NK-92 (cell line): ENCODE data around the gene MEGF11.
"Not testable (repeated sequence)": the region's sequence is repeated elsewhere in the genome, so short reads cannot be mapped to it uniquely, and the experiment has no call there.

Experiments used
- DNase-seq: peaks from one replicate; lab custom pipeline; 2025; ENCODE audit not compliant: unreplicated experiment; lab: John Stamatoyannopoulos, UW

Gene MEGF11

DNA sequence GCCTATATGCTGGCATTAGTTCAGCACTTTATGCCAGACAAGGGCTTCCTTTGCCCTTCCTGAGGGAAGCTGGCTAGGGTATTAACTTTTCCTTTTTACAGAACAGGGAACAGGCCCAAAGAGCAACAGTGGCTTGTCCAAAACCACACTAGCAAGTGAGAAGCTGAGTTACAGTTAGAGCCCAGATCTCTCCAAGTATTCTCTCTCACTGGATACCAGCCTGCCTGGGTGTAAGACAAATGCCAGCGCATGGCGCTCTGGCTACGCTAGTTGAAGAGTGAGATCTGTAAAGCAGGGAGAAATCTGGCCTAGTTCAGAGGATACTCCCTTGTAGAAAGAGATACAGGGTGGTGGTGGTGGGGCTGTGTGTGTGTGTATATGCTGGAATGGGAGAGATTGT lies 345.9 kb downstream of the MEGF11 start:
- DNase-seq: no peak

DNA sequence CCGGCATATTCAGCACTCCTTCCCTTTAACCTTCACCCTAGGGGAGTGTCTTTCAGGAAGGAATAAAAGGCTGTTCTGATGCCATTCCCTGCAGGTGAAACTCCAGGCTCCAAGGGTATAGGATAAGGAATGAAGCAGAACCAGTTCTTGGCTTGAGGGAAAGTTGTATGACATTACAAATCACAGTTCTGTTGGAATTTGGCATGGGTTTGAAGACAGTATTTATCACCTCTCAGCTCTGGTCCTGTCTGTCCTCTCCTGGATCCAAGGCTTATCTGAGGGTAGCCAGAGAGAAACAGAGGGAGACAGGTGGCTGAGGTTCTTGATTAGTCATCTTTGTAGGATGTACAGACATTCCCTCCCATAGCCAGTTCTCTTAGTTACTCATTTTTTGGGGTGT lies 347.2 kb downstream of the MEGF11 start:
- DNase-seq: no peak

DNA sequence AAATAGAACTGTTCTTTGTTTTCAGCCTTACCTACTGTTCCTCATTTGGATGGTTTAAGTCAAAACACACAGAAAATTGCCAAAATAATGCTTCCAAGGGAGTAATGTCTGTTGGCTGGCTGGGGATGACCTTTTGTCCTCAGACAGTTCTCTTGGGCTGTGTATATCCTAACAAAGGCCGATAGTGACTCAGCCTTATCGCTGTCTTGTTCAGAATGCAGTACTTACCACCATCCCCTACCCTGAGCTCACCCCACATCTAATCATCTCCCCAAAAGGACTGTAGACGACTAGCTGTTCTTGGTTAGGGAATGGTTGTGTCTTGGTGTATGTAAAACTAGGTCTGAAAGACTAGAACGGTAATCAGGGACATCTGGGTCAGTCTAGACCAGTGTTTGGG lies 349.2 kb downstream of the MEGF11 start:
- DNase-seq: no peak

DNA sequence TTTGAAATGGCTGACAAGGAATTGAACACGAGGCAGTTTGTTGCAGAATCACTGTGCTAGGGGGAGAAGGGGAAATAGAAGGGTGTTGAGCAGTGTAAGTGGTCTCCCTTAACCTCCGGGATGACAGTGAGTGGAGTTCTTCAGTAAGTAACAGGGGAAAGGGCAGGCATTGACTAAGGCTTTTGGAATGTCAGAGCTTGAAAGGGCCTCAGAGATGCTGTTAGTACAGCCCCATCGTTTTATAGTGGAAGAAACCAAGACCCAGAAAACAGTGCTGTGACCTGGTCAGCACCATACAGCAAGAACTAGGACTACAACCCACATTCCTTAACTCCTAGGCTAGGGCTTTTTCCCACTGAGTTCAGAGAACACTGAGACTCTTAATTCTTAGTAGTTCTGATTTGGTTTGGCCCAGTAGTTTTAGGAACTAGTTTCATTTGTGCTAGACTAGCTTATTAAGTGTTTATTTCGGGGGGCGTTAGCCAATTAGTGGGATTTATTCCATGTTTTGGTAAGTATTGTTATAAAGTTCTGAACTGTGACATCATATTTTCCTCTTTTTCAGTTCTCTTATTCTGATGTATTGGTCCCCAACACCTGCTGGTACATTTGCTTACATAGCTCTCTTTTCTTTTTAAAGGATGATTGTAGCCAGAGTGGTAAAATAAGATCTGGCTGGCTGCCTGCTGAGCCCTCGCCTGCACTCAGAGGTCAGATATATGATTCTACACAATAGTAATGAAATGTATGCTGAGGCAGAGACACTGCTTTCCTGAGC lies 350.1 kb downstream of the MEGF11 start:
- no peak for DNase-seq

DNA sequence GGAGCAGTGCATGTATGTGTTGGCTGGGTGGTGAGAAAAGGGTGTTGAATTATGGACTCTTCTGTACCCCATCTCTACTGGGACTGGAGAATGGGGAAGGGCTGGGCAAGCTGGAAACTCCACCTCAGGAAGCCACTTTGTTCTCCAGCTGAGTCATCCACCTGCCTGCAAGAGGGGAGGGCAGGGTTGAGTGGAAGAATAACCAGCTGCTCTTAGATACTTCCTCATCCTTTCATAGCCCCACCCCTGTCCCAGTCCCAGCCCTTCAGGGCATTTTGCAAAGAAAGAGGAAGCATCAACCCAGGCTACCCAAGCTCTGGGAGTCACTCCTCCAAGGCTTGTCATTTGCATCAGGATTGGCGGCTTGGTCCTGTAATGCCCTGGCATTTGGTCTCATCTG lies 351.2 kb downstream of the MEGF11 start:
- DNase-seq: no peak

DNA sequence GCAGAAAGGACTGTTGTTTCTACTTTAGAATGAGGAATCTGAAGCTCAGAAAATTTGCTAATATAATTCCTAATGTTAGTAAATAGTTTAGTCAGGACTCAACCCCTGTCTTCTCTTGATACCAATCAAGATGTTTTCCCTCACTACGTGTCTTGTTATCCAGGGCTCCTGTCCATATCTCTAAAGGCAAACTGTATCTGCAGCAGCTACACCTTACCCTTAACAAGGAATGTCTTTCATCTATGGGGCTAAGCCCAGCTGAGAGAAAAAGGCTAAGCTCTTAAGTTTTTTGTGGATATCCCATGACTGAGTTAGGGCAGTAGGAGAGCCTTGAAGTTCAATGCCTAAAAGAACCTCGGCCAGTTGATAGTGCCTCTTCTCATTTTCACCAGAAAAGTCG lies 351.7 kb downstream of the MEGF11 start:
- no peak for DNase-seq

DNA sequence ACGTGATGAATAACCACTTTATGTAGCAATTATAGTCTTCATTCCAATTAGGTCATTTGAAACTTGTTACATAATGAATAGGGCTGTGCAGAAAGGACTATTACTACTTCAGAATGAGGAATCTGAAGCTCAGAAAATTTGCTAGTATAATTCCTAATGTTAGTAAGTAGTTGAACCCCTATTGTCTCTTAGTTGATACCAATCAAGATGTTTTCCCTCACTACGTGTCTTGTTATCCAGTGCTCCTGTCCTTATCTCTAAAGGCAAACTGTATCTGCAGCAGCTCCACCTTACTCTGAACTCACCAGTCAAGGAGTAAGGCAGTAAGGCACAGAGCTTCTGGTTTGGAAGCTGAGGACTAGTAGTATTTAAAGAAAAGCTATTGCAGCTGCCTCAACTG lies 352.2 kb downstream of the MEGF11 start:
- no peak for DNase-seq

DNA sequence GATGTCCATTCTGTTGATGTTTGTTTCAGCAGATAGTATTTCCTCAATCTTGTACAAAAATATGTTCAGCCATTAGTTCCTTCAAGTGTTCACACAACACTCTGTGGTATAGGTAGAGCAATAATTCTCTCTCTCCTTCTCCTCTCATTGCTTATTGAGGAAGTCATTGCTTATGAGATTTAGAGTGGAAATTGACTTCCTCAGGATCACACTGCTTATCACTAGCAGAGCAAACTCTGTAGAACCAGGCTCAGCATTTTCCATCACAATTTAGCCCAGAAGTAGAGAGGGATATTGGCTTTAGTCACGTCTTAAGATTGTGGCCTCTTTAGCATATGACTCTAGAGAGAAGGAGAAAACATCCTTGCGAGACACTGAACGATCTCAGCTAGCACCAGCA lies 353.1 kb downstream of the MEGF11 start:
- DNase-seq: no peak

DNA sequence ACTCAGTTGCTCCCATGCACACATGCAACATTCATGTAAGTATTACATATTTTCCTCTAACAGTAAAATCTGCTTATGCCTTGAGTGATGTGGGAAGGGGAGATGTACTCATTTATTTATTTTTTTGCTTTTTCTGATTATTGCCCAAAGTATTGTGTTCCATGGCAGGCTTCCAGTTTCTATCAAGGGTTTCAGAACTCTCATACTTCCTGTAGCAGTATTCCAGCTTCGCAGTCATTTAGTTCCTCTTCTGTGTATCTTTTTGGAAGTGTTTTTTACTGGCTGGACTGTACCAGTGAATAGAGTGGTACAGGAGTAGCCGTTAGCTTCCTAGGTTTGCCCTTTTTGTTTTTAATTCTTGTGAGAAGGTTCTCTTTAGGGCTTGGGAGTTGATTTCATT lies 357.3 kb downstream of the MEGF11 start:
- DNase-seq: no peak

DNA sequence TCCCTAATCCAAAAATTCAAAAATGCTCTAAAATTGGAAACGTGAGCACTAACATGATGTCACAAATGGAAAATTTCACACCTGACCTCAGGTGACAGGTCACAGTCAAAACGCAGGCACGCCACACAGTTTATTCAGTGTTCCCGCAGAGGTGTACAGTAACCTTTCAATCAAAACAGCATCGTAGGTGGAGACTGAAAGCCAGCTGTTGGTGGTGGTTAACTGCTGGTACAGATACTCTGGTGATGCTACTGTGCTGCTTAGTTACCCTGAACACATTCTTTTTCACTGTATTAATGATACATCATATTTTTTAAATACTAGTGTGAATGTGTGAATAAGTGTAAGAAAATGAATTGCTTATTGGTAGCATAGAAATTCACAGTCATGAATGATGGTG lies 360.5 kb downstream of the MEGF11 start:
- no peak for DNase-seq

DNA sequence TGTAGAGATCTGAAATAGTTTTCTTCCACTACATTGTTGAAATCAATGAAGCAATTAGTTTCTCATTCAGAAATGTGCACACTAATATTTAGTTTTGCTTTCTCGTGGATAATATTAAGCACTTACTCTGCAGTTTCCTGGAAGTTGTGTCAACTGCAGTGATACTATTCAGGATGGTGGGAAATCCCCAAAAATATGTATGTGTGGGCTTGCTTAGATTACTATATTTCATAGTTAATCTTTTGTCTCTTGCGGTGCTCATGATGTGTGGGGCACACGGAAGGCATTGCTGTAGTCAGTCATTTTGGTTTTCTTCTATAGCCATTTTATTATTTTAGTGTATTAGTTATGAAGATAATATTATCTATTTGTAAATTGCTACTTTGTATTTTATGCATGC lies 364.6 kb downstream of the MEGF11 start:
- no peak for DNase-seq

DNA sequence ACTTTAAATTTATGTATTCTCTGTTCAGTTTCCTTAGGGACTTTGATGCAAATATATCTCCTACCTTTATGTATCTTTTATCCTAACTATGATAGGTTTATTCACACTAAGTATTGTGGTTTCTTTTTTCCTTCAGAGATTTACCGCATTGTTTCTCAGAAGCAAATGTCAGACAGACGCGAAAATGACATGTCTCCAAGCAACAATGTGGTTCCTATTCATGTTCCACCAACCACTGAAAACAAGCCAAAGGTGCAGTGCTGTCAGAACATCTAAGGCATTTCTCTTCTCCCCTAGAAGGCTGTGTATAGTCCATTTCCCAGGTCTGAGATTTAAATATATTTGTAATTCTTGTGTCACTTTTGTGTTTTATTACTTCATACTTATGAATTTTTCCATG lies 366.0 kb downstream of the MEGF11 start:
- DNase-seq: no peak

DNA sequence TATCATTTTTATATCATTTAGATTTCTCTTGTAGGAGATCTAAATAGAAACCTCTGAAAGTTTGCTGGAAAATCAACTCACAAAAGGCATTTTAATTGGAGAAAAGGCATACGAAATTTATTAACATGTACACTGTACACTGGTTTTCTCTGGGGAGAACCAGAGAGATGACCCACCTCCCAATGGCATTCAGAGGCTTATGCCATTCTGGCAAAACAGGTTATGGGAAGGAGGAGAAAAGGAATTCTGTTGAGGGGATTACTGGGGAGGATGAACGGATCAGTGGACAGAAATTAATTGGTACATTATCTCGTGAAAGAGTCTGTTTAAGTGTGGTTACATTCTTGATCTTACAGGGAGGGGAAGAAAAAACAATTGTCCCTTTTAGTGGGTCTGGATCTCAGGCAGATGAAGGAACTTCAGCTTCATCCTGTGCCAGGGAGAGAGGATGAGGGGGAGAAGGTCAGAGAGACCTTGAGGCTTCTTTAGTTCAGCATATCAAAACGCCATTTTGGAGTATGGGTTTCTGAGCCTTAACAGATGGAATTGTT lies 367.8 kb downstream of the MEGF11 start:
- DNase-seq: no peak

DNA sequence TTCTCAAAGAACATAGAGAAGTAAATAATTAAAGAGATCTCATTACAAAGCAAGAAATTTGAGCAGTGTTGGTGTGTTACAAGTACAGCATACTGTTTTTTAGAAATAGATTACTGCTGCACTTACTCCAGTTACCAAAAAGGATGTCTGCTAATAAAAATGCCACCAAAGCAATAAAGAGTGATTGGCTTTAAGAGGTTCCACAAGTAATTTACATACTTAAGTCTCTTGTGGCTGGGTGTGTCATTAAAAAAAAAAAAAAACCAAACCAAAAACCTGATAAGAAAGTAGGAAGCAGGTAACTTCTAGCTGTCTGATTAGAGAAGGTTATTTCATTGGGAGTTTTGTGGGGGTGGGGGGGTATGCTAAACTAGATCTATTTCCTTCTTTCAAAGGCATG lies 369.0 kb downstream of the MEGF11 start:
- DNase-seq: no peak

DNA sequence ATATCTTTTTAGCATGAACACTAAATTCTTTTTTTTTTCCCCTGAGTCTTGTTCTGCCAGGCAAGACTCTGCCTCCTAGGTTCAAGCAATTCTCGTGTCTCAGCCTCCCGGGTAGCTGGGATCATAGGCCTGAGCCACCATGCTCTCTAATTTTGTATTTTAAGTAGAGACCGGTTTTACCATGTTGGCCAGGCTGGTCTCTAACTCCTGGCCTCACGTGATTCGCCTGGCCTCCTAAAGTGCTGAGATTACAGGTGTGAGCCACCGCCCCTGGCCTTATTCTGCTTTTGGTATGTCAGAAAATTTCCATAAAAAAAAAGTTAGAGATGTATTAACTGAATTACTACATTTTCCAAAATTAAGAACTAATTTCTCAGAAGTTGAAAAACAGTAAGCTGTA lies 370.0 kb downstream of the MEGF11 start:
- no peak for DNase-seq

DNA sequence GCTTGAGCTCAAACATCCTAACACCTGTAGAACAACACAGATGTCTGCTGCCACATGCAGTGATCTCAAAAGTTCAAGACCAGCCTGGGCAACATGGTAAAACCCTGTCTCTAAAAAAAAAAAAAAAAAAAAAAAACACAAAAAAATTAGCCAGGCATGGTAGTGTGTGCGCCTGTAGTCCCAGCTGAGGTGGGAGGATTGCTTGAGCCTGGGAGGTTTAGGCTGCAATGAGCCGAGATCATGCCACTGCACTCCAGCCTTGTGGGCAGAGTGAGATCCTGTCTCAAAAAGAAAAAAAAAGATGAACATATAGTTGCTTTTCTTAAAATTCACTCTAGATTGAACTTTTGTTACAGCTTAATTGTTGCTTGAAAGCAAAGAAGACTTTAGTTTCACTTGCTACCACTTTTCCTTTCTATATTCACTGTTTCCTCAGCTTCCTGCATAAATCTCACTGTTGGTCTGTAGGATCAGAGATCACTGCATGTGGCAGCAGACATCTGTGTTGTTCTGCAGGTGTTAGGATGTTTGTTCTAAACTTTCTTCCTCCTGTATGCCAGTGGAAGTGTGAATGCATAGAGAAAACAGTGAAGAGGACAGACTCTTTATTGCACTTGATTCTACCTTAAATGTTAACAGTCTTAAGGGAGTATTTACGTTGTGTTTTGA lies 371.6 kb downstream of the MEGF11 start:
- no peak for DNase-seq

DNA sequence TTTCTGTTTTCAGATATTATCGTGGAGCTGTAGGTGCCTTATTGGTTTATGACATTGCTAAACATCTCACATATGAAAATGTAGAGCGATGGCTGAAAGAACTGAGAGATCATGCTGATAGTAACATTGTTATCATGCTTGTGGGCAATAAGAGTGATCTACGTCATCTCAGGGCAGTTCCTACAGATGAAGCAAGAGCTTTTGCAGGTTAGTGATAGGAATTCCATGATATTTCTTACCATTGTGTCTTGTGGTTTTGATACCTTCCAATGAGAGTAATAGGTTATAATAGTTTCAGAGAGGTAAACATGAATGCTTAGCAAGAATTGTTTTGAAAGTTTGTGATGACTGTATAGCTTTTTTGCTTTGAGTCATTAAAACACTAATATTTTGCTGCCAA lies 375.8 kb downstream of the MEGF11 start:
- no peak for DNase-seq

DNA sequence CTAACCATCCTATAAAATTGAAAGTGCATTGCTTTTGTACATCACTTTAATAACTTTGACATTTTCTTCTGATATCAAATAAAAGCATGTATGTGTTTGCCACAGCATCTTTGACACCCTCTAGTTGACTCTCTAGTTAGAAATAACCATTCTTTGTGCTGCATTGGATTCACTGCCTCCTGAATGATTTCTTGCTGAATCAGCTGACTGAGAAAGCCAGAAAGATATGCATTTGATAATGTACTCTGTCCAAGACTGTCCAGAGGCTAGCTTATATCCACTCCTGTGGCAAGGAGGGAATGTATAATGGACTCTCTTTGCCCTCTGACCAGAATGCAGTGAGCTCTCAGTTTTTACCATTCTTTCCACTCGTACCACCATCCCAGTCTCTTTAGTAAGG lies 378.1 kb downstream of the MEGF11 start:
- no peak for DNase-seq

DNA sequence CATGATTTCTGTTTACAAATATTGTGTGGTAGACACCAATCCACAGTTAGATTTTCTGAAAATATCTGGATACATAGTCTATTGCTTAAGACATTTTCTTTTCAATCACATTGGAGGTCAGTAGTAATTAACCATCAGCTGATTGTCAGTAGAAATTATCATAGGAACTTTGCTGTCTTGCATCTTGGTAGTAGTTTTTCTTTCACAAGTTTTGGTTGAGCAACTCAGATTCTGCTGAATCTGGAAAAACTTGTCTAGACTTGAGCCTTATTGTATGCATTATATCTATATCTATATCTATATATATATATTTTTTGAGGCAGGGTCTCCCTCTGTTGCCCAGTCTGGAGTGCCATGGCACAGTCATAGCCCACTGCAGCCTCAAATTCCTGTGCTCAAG lies 380.3 kb downstream of the MEGF11 start:
- DNase-seq: no peak

DNA sequence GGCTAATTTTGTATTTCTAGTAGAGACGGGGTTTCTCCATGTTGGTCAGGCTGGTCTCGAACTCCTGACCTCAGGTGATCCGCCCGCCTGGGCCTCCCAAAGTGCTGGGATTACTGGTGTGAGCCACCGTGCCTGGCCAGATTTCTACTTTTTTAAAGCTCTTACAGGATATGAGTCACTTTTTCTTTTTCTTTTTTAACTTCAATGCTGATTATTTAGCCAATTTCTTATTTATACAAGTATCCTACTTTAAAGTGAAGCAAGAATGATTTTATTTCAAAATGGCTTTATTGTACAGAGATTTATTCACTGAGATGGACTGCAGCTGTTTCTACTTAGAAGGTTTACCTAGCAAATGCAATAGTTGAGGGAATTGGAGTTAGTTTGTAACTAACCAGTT lies 381.0 kb downstream of the MEGF11 start:
- DNase-seq: not testable (repeated sequence)

DNA sequence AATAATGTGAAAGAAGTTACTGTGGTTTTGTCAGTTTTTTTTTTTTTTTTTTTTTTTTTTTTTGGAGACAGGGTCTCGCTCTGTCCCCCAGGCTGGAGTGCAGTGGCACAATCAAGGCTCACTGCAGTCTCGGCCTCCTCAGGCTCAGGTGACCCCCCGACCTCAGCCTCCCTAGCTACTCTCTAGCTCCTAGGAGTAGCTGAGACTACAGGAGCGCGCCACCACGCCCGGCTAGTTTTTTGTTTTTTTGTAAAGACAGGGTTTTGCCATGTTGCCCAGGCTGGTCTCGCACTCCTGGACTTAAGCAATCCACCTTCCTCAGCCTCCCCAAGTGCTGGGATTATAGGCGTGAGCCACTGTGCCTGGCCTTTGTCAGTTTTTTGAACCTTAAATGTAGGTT lies 381.7 kb downstream of the MEGF11 start:
- DNase-seq: not testable (repeated sequence)

DNA sequence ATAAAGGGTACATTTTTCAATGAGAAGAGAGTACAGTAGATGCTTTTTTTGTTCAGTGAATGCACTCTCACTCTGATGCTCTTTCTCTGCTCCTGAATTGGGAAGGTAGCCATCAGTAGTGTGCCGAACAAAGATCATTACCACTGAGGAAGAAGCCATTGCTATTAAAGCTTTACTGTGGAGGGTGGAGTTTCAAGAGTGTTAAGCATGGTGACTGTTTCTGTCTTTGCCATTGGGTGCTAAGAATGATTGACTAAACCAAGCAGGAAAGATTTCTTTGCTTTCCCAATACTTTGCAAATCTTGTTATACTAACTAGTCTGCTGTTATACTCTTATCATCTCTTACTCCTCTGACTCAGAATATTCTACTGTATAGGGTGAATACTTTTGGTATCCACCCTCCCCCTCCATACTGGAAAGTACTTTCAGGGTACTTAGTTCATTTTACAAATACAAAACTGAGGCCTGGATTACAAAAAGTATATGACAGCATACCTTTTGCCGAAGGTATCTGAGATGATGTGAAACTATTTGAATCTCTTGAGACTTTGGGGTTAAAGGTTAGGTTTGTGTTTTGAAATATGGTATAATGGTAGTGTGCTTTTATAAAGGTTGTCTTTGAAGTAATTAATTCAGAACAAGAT lies 382.5 kb downstream of the MEGF11 start:
- no peak for DNase-seq
